ENCODE results near the gene KLHL29.

- TF ChIP-seq TAF1 (IDR thresholded peaks at IDR 0.05; ENCODE audit: borderline replicate concordance, insufficient read depth, low read length) (no peak), POLR2AphosphoS5 (IDR thresholded peaks at IDR 0.05; ENCODE audit: low read depth, low read length) (no peak), SIN3A (IDR thresholded peaks at IDR 0.05; ENCODE audit: borderline replicate concordance, insufficient read depth, low read length) (no peak)
- TF ChIP-seq, protein P1, sequence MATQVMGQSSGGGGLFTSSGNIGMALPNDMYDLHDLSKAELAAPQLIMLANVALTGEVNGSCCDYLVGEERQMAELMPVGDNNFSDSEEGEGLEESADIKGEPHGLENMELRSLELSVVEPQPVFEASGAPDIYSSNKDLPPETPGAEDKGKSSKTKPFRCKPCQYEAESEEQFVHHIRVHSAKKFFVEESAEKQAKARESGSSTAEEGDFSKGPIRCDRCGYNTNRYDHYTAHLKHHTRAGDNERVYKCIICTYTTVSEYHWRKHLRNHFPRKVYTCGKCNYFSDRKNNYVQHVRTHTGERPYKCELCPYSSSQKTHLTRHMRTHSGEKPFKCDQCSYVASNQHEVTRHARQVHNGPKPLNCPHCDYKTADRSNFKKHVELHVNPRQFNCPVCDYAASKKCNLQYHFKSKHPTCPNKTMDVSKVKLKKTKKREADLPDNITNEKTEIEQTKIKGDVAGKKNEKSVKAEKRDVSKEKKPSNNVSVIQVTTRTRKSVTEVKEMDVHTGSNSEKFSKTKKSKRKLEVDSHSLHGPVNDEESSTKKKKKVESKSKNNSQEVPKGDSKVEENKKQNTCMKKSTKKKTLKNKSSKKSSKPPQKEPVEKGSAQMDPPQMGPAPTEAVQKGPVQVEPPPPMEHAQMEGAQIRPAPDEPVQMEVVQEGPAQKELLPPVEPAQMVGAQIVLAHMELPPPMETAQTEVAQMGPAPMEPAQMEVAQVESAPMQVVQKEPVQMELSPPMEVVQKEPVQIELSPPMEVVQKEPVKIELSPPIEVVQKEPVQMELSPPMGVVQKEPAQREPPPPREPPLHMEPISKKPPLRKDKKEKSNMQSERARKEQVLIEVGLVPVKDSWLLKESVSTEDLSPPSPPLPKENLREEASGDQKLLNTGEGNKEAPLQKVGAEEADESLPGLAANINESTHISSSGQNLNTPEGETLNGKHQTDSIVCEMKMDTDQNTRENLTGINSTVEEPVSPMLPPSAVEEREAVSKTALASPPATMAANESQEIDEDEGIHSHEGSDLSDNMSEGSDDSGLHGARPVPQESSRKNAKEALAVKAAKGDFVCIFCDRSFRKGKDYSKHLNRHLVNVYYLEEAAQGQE (IDR thresholded peaks at IDR 0.05; ENCODE audit: insufficient read depth in 1 of 2, low read depth in 2 of 2, low read length in 2 of 2): no peak
Observed at GRCh38 chr2:23513872-23514793, 129.2 kb downstream of the KLHL29 start.
